ENCODE data around the gene TOM1L2.

TOM1L2 gene

DNA sequence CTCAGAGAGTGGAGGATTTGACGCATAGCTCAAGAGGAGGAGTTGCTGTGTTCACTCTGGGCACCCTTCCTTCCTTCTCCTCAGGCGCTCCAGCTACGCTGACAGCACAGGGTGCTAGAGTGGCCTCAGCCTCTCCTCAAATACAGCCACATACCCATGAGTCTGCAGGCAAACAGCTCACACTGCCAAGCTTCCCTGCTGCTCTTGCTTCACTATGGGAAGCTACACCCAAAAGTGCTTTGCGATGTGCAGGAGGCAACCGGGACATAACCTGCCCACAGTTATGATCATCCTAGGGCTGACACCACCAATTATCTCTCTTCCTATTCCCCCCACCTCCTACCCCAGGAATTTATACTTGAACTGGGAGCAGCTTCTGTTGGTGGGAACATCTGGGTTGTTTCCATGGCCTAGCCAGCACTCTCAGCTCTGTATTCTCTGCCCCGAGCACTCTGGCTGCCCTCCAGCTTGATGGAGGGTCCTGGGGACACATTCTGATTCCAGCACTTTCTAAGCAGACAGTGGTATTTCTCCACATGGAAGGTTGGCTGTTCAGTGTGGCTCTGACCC is 95.2 kb downstream of the TOM1L2 start:
- no peak for DNase-seq (ENCODE audit: low read depth, low spot score)

DNA sequence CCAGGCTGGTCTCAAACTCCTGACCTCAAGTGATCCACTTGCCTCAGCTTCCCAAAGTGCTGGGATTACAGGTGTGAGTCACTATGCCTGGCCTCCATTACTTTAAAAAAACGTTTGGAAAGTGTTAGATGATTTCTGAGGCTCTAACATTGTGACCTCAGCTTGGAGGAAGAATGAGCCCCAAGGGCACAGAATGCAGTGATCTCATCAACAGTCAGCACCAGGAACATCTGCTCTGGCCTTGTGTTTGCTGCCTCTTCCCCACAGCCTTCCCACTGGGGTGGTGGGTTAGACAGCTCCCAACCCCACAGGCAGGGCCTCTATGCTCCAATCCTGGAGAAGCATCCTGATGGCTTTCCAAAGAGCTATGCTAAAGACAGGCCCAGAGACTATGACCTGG is 97.7 kb downstream of the TOM1L2 start:
- DNase-seq (ENCODE audit: low read depth, low spot score), result no peak

DNA sequence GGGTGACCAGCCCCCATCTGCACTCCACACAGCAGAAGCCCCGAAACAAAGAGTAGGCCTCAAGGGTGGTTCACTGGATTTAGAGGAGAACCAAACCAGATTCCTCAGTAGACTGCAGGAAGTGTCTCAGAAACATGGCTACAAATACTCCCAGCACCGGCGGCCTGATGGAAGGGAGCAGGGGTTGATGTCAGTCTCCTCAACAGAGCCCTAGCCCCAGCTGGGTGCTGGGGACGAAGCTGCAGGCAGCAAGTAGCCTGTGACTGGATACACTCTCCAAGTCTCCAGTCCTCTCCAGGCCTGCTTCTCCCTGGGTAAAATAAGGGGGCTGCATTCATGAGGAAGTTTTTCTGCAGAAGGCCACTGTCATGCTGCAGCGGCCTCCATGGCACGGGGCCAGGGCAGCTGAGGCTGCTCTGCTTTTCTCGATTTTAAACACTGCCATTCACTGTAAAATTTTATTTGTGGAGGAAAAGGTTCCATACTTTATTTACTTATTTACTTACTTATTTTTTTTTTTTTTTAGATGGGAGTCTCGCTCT is 98.7 kb downstream of the TOM1L2 start:
- DNase-seq (ENCODE audit: low read depth, low spot score), result no peak

GRCh38 chr17:17872547-17873345 is 99.5 kb downstream of the TOM1L2 start:
- peak; percentile 58 for DNase-seq (ENCODE audit: low read depth, low spot score)

- no peak for DNase-seq (ENCODE audit: low read depth, low spot score)
Observed at GRCh38 chr17:17871913-17872312, 100.3 kb downstream of the TOM1L2 start.

GRCh38 chr17:17870247-17870646 is 102.0 kb downstream of the TOM1L2 start:
- no peak for DNase-seq (ENCODE audit: low read depth, low spot score)

DNA sequence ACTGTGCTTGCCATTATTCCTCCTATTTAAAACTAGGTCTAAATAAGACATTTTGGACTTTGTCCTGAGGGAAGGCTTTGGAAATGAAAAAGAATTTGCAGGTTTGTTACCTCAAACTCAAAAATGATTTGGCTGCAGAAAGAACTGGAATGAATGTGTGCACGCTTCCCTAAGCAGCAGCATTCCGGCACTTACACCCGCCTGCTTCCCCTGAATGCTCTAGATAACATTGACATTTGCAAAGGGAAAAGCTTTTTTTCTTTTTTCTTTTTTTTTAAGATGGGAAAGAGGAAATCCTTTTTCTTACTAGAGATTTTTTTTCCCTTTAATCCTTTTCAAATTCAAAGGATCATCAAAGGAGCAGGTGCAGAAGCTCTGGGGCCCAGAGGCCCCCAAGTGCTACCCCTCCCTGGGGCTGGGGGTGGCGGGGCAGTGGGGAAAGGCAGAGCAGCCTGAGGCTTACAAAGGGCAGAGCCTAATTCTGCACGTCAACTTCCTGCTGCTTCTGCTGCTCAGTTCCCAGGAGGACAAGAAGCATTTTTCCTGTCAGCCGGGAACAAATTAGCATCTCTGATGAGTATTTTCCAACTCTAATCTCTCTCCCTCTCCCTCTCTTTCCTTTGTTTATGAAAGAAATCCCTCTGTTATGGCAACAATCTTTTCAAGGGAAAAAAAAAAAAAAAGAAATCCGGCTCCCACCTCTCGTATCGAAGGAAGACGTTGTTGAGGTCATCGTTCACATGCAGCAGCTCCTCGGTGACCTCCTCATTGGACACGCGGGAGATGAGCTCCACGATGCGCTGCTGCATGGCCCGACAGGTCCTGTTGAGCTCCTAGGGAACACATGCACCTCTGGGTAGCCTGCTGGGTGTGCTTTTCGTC is 103.3 kb downstream of the TOM1L2 start:
- peak; percentile 74 for DNase-seq (ENCODE audit: low read depth, low spot score)

- no peak for DNase-seq (ENCODE audit: low read depth, low spot score)
Observed at GRCh38 chr17:17866897-17867296, 105.3 kb downstream of the TOM1L2 start.

- no peak for DNase-seq (ENCODE audit: low read depth, low spot score)
Observed at GRCh38 chr17:17866425-17866824, 105.8 kb downstream of the TOM1L2 start.

- DNase-seq (ENCODE audit: low read depth, low spot score), result no peak
Observed at GRCh38 chr17:17865035-17865434, 107.2 kb downstream of the TOM1L2 start.

- no peak for DNase-seq (ENCODE audit: low read depth, low spot score)
Observed at GRCh38 chr17:17860766-17861107, 111.5 kb downstream of the TOM1L2 start.

DNA sequence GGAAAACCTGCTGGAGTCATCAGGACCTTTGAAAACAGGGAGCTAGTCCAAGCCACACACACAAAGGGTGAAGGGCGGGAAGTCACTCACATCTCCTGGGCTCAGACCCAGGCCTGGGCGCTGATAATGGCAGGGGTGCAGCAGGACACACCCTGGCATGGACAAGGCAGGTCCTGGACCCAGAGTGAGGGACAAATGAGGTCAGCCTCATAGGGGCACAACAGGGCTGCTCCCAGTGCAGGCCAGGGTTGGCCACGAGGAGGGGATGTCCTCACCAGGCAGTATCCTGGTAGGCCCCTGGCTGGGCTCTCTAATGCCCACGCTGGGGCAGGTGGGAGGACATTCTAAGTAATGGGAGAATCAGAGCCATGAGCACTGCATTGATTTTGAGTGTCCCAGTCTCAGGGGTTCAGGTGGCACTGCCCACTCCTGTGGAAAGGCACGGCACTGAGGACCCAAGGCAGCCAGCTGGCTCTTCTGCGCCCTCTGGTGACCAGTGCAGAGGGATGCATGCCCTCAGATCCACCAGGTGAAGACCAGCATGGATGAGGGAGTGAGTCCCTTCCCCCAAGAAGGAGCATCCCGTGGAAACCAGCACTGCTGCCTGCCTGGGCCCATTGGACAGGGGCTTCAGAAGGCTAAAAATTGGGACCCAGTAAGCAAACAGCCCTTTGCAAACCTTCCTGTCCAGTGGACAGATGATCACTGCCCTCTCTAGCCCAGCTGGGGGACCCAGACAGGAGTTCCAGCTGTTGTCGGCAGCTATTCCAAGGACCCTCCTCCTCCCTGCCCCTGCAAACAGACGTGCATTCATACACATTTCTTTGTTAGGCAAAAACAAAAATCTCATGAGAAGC is 112.1 kb downstream of the TOM1L2 start:
- DNase-seq (ENCODE audit: low read depth, low spot score), result peak; percentile 77

DNA sequence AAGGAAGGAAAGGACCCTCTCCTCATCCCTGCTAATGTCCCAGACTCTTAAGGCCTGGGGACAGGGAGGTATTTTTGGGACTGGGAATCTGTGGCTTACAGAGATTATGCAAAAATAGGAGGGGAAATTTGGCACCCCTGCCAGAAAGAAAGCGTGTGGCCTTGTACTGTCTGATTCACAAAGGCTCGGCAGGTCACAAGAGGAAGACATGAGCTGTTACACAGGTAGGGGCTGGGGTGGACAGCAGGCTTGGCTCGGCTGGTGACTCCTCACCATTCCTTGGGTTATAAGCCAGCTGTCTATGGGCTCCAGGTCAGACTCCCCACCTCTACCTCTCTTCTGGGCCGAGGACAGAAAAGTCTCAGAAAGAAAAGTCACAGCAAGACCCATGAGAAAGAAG is 114.7 kb downstream of the TOM1L2 start:
- no peak for DNase-seq (ENCODE audit: low read depth, low spot score)

- no peak for DNase-seq (ENCODE audit: low read depth, low spot score)
Observed at GRCh38 chr17:17856386-17856785, 115.8 kb downstream of the TOM1L2 start.

DNA sequence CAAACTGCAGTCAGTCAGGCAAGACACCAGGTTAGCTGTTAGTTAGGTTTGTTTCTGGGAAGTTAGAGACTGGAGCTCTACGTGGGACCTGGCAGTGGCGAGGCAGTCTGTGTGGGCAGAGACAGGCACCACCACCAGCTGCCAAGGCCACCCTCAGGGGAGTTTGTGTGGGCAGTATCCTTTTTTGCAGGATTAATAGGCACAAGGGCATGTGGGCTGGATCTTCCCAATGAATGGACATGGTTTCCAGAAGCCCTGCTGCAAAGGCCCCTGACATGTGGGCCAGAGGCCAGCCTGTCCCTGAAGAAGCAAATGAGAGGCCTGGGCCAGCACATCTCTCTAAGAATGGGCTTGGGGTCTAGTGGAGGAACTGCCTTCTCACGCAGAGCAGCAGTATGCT is 116.2 kb downstream of the TOM1L2 start:
- DNase-seq (ENCODE audit: low read depth, low spot score), result no peak

- no peak for DNase-seq (ENCODE audit: low read depth, low spot score)
Observed at GRCh38 chr17:17853811-17854447, 118.3 kb downstream of the TOM1L2 start.

DNA sequence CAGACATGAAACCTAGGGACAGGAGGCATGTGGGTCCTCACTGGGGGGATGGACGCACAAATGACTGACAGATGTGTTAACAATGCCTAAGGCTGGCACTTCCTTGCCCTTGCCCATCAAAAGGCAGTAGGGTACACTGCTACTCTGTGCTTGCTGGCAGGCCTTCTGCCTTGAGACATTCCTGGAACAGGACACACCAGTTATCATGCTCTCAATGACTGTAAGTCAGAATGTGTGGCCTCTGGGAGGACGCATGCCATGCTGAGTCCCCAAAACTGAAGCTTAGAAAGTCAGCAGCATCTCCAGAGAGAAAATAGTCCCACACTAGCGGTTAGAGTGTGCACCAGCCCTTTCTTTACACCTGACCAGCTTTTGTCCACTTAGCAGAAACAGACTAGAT is 119.3 kb downstream of the TOM1L2 start:
- DNase-seq (ENCODE audit: low read depth, low spot score), result no peak

DNA sequence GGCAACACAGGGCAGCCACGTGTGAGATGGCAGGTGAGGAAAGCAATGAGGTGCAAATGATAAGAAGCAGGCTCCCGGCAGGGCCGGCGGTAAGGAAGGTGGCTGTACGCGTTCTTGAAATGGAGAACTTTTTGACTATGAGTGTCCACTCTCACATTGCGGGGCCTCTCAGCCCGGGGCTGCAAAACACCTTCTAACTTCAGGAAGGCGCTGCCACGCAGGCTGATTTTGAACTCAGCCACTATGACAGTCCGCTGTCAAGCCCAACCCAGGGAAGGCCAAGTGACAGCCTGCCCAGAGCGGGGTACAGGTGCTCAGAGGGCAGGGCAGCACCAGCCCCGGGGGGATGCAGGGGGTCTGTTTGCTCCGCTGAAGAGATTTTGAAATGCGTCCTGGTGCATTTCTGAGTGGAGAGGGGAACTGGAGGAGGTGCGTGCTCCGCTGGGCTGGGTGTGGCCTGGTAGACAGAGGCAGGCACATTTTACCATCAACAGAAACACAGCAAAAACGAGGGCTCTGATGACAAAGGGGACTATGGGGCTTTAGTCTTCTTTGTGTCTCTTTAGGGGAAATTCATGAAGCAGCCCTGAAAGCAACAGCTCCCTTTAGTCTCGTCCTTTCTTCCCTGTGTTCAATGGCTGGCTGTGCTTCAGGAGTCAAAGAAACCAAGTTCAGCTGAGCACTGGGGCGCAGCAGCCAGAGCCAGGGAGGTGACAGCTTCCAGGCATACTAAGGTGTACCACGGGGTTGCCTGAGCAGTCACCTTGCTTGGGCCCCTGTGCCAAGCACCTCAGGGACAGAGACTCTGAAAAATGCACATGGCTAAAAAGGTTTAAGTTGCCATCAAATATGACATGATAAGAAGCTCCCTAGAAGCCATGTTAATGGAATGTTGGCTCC is 120.8 kb downstream of the TOM1L2 start:
- DNase-seq (ENCODE audit: low read depth, low spot score), result no peak

- DNase-seq (ENCODE audit: low read depth, low spot score), result peak; percentile 58
Observed at GRCh38 chr17:17849845-17850373, 122.3 kb downstream of the TOM1L2 start.

Data from ELF-1 (cell line).